HepG2 (cell line): ENCODE measurements around the gene CA5B. TPM values are rescaled to one million over a fixed set of nuclear protein-coding genes. Genes with fewer than 3 reads are reported as not detected.

ENCODE experiments used
- ATAC-seq: fragments of 200-7000 bp; cut with Tn5 transposase; 3 replicates; pipeline ENCODE4 v1.9.1; 2020; ENCODE audit warnings: mild to moderate bottlenecking, moderate library complexity
- BruUV-seq: library from RNA; stranded (reverse); fragments of 400-500 nt; replicated peaks from 2 replicates; lab custom pipeline; 2021; lab: Mats Ljungman, UMichigan
- CTCF ChIA-PET: fragments of 300-600 bp; formaldehyde crosslinking; extraction: SDS; loops from one replicate; lab custom pipeline; 2021; ENCODE audit warnings: low total read pairs, inconsistent platforms, low intra/inter-chr PET ratio; lab: Yijun Ruan, JAX
- POLR2A ChIA-PET: fragments of 350-600 bp; sonication (Branson Sonifier 250); formaldehyde crosslinking; loops from one replicate; lab custom pipeline; 2020; ENCODE audit warnings: antibody characterized with exemption, inconsistent platforms; lab: Yijun Ruan, JAX
- DNase-seq: peaks from one replicate; pipeline ENCODE4 v3.0.0-alpha.2; 2015; ENCODE audit warnings: low spot score
- FAIRE-seq: peaks from 3 replicates; lab custom pipeline; 2011; peaks lifted over from hg19 to GRCh38; lab: Jason Lieb, UNC
- H2AFZ ChIP-seq: one replicate; pipeline ENCODE4 v1.6.1; 2011; ENCODE audit warnings: low read length, inconsistent platforms
- H3K27ac ChIP-seq: fragments of 300-600 bp; 3 replicates; pipeline ENCODE4 v1.8.0; 2011; ENCODE audit warnings: mixed run types, mild to moderate bottlenecking, mixed read lengths, low read length, inconsistent platforms; ENCODE audit not compliant: insufficient read depth; ENCODE audit errors: extremely low read length
- H3K27me3 ChIP-seq, 2 experiments: fragments of 200-600 bp in 1 of 2; 2 replicates in 1 of 2; 3 replicates in 1 of 2; pipeline versions ENCODE4 v1.6.0 to v1.8.0; 2011; ENCODE audit warnings: low read length in 2 of 2, mild to moderate bottlenecking in 2 of 2, moderate library complexity in 2 of 2, inconsistent platforms in 1 of 2; ENCODE audit not compliant: insufficient read depth in 2 of 2, control insufficient read depth in 1 of 2
- H3K36me3 ChIP-seq, 2 experiments: fragments of 200-600 bp in 1 of 2; replicated peaks in 1 of 2; 2 replicates in 1 of 2; 3 replicates in 1 of 2; pipeline versions ENCODE4 v1.5.1 to v1.8.0; 2011; ENCODE audit warnings: low read length in 2 of 2, inconsistent platforms in 1 of 2; ENCODE audit not compliant: insufficient read depth in 2 of 2, control insufficient read depth in 1 of 2
- H3K4me1 ChIP-seq: 2 replicates; pipeline ENCODE4 v1.5.1; 2012; ENCODE audit warnings: low read length, inconsistent platforms; ENCODE audit not compliant: insufficient read depth
- H3K4me2 ChIP-seq: 2 replicates; pipeline ENCODE4 v1.6.0; 2011; ENCODE audit warnings: low read depth, low read length, inconsistent platforms
- H3K4me3 ChIP-seq, 3 experiments: fragments of 200-600 bp in 1 of 3; sonication (generic), shearing (Covaris generic) in 1 of 3; replicated peaks in 1 of 3; 2 replicates each; pipeline ENCODE4 v1.5.1; 2011 to 2016; ENCODE audit warnings: low read length in 3 of 3, inconsistent platforms in 2 of 3, low read depth in 2 of 3, mild to moderate bottlenecking in 2 of 3, control low read depth in 1 of 3, mixed read lengths in 1 of 3; ENCODE audit not compliant: insufficient read depth in 1 of 3
- H3K79me2 ChIP-seq: one replicate; pipeline ENCODE4 v1.6.1; 2011; ENCODE audit warnings: low read length, inconsistent platforms; ENCODE audit not compliant: insufficient read depth
- H3K9ac ChIP-seq: 2 replicates; pipeline ENCODE4 v1.6.0; 2011; ENCODE audit warnings: mild to moderate bottlenecking, low read depth, low read length, inconsistent platforms; ENCODE audit not compliant: insufficient read depth
- H3K9me3 ChIP-seq: 2 replicates; pipeline ENCODE4 v1.5.1; 2012; ENCODE audit warnings: mild to moderate bottlenecking, low read length
- H4K20me1 ChIP-seq: 2 replicates; pipeline ENCODE4 v1.6.0; 2011; ENCODE audit warnings: inconsistent platforms, mild to moderate bottlenecking, low read length, moderate library complexity; ENCODE audit not compliant: insufficient read depth
- ASH2L ChIP-seq: fragments of 300-600, 200-600 bp; sonication (generic); IDR thresholded peaks from 2 replicates; pipeline ENCODE4 v1.7.0; 2017; ENCODE audit warnings: low read depth, mild to moderate bottlenecking, moderate library complexity, mixed read lengths, low read length; ENCODE audit not compliant: insufficient read length
- CHD4 ChIP-seq: fragments of 200-600 bp; sonication (generic); IDR thresholded peaks from 2 replicates; pipeline ENCODE4 v1.7.0; 2017; ENCODE audit warnings: mild to moderate bottlenecking, low read length, borderline replicate concordance
- FOXK2 ChIP-seq: fragments of 450-650 bp; IDR thresholded peaks from 2 replicates; pipeline ENCODE4 v1.6.1; 2016
- GABPB1 ChIP-seq: IDR thresholded peaks from 2 replicates; pipeline ENCODE4 v1.6.1; 2016; ENCODE audit warnings: mild to moderate bottlenecking, missing genetic modification reagents, moderate library complexity, missing compliant biosample characterization
- HNRNPL ChIP-seq: fragments of 200-400 bp; formaldehyde crosslinking; IDR thresholded peaks from 2 replicates; pipeline ENCODE4 v1.6.1; 2017; ENCODE audit warnings: mild to moderate bottlenecking, low read depth, low read length
- KDM3A ChIP-seq: IDR thresholded peaks from 2 replicates; pipeline ENCODE4 v1.6.1; 2018; ENCODE audit warnings: low read depth, missing compliant biosample characterization
- PLRG1 ChIP-seq: fragments of 450-650 bp; conservative IDR thresholded peaks from 2 replicates; pipeline ENCODE4 v1.6.1; 2016
- SRSF9 ChIP-seq: fragments of 200-400 bp; formaldehyde crosslinking; IDR thresholded peaks from 2 replicates; pipeline ENCODE4 v1.6.1; 2018; ENCODE audit warnings: borderline replicate concordance, mild to moderate bottlenecking, low read depth, low read length; ENCODE audit not compliant: insufficient read depth, poor library complexity, severe bottlenecking
- SSRP1 ChIP-seq: IDR thresholded peaks from 2 replicates; pipeline ENCODE4 v1.6.1; 2016; ENCODE audit warnings: control low read depth
- ZBTB3 ChIP-seq: sonication (generic); formaldehyde crosslinking; IDR thresholded peaks from 2 replicates; pipeline ENCODE4 v1.4.0; 2020; ENCODE audit warnings: low read depth, mild to moderate bottlenecking, moderate library complexity, missing genetic modification reagents, borderline replicate concordance
- ZBTB38 ChIP-seq: sonication (generic); formaldehyde crosslinking; IDR thresholded peaks from 2 replicates; pipeline ENCODE4 v1.5.1; 2020; ENCODE audit warnings: mild to moderate bottlenecking, missing genetic modification reagents
- ZKSCAN1 ChIP-seq: fragments of 150-350 bp; IDR thresholded peaks from 2 replicates; pipeline ENCODE4 v1.6.1; 2014; ENCODE audit warnings: low read length
- ZNF30 ChIP-seq: sonication (generic); formaldehyde crosslinking; IDR thresholded peaks from 2 replicates; pipeline ENCODE4 v1.5.0; 2020; ENCODE audit warnings: mild to moderate bottlenecking, missing genetic modification reagents
- ZNF724P ChIP-seq: sonication (generic); formaldehyde crosslinking; IDR thresholded peaks from 2 replicates; pipeline ENCODE4 v1.8.0; 2022; ENCODE audit warnings: missing genetic modification reagents, borderline replicate concordance
- WGBS: methylation state at CpG from one replicate; pipeline ENCODE4 v1.1.6; 2017; ENCODE audit warnings: low lambda C conversion rate; 5-methylcytosine and 5-hydroxymethylcytosine counted together
- in situ Hi-C: cut with HindIII; loops from 2 replicates; pipeline ENCODE4 v1.10.0; 2017; ENCODE audit warnings: low pct_unique_long_range_greater_than_20kb; ENCODE audit not compliant: extremely low pct_ligation_motif_present
- intact Hi-C: fragments of 100-400 bp; cut with micrococcal nuclease; formaldehyde crosslinking; loops from one replicate; pipeline ENCODE4 v1.10.0; 2022; ENCODE audit not compliant: unreplicated experiment
- polyA plus RNA-seq, 8 experiments: library from polyadenylated mRNA; depleted of rRNA in 3 of 8; stranded (reverse) in 7 of 8; unstranded in 1 of 8; fragments of >200 nt; fragmentation: Illumina TruSeq in 4 of 8; extraction: Trizol in 4 of 8; gene quantifications; 2 replicates each; pipeline versions ENCODE4 v1.2.1 to v1.2.3, GENCODE V29; 2011 to 2016; ENCODE audit warnings: low read depth in 4 of 8, missing spikeins in 1 of 8, mixed read lengths in 1 of 8; ENCODE audit not compliant: insufficient read depth in 1 of 8
- total RNA-seq, 5 experiments: library from RNA; depleted of rRNA; stranded (reverse); fragments of >200 nt; fragmentation: Illumina TruSeq; extraction: Trizol; gene quantifications; 2 replicates each; pipeline ENCODE4 v1.2.3, GENCODE V29; 2016; ENCODE audit warnings: low read depth in 1 of 5
- TF ChIP-seq, protein P1 (sequence below): sonication (generic); formaldehyde crosslinking; IDR thresholded peaks from 2 replicates; pipeline ENCODE4 v1.4.0; 2020; ENCODE audit warnings: mild to moderate bottlenecking, missing genetic modification reagents
- TF ChIP-seq, protein P2 (sequence below): sonication (generic); formaldehyde crosslinking; IDR thresholded peaks from 2 replicates; pipeline ENCODE4 v1.8.0; 2022; ENCODE audit warnings: missing genetic modification reagents, mild to moderate bottlenecking, inconsistent platforms, borderline replicate concordance

Gene CA5B
- total and polyA plus RNA-seq, 2 of the 13 experiments (the other 11 are each of a cell fraction or from before 2014, with no cell fraction given): 1.7 to 2.2 TPM

DNA sequence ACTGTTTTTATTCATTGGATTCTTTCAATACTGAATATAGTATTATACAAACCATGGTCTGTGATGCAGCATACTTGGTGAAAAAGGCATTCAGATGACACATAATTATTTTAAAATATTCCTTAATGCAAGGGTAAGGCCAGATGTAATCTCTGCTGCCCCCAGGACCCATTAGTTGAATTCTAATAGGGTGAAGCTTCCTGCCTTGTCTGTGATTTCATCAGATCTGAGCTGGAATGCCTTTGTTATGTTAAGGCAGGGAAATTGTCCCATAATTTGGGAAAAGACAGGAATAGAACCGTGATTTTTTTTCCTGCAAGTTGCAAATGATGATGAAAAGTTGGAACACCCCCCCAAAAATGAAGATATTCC is 78.4 kb downstream of the CA5B start (continued):
- TF ChIP-seq ZBTB3 (CRISPR knock-in tag): no peak

DNA sequence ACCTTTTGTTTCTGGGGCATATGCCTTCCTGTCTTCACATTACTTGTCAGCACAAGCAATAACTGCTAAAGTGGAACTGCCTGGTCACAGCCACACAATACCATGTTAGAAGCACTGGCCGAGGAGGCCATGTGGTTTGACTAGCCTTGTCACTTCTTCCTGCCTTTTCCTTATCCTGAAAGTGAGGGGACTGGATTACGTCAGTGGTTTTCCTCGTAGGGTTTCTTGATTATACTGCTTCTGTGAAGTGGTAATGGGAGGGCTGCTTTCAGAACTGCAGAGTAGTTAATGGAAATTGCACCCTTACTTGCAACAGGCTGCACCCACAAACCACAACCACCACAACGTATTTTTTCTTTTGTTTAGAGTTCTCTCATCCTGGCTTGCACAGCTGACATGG is 78.8 kb downstream of the CA5B start:
- intact Hi-C loops (no loop called here), in situ Hi-C loops (no loop called here)
- no peaks in the 10 kb centered on the region for H3K27me3 ChIP-seq
- no peak overlapping the region for H3K4me3 ChIP-seq
- no peak overlapping the region for H3K9ac ChIP-seq
- no peaks in the 10 kb centered on the region for H4K20me1 ChIP-seq
- H3K4me2 ChIP-seq: no peak overlapping the region
- FAIRE-seq (no peak), DNase-seq (no peak), ATAC-seq (no peak)
- H3K9me3 ChIP-seq: no peaks in the 10 kb centered on the region
- H3K36me3 ChIP-seq: peaks cover 2 to 10% of the 10 kb centered on the region in 2 experiments; a peak in 2 of 5 replicates
- H3K4me1 ChIP-seq: no peaks in the 10 kb centered on the region
- H2AFZ ChIP-seq: no peak overlapping the region
- ChIA-PET POLR2A (no interaction called here), CTCF (no interaction called here)
- BruUV-seq: no TSS peak
- H3K27ac ChIP-seq: no peak overlapping the region
- no peak for TF ChIP-seq ZNF30 (CRISPR knock-in tag)
- no peak for TF ChIP-seq CHD4
- TF ChIP-seq KDM3A (CRISPR knock-in tag): no peak
- TF ChIP-seq ZKSCAN1: no peak
- no peak for TF ChIP-seq SRSF9
- TF ChIP-seq ZNF724P (CRISPR knock-in tag): no peak
- TF ChIP-seq, protein P1, sequence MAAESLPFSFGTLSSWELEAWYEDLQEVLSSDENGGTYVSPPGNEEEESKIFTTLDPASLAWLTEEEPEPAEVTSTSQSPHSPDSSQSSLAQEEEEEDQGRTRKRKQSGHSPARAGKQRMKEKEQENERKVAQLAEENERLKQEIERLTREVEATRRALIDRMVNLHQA (CRISPR knock-in tag): no peak
- TF ChIP-seq HNRNPL: no peak
- no peak for TF ChIP-seq PLRG1
- no peak for TF ChIP-seq ZBTB38 (CRISPR knock-in tag)
- TF ChIP-seq FOXK2: no peak
- TF ChIP-seq, protein P2, sequence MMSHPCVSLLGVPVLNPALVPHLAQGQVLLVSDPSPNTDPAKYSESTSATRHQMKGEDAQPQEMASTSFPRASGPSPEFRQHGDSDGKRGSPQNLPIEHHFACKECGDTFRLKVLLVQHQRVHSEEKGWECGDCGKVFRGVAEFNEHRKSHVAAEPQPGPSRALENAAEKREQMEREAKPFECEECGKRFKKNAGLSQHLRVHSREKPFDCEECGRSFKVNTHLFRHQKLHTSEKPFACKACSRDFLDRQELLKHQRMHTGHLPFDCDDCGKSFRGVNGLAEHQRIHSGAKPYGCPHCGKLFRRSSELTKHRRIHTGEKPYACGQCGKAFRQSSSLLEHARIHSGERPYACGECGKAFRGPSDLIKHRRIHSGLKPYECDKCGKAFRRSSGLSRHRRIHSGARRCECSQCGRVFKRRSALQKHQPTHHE (CRISPR knock-in tag): no peak
- TF ChIP-seq ASH2L: no peak
- no peak for TF ChIP-seq SSRP1
- no peak for TF ChIP-seq GABPB1 (CRISPR knock-in tag)
- H3K79me2 ChIP-seq: no peaks in the 10 kb centered on the region
- 90% methylated on average over 4 of the region's 4 CpGs for WGBS
